Umbilical cord (tissue), 2 donors: Measurements from ENCODE around the gene RASGRP1. TPM values are rescaled to one million over a fixed set of nuclear protein-coding genes. Genes with fewer than 3 reads are reported as not detected.
A peak's percentile ranks its signal among the peaks of the same experiment; 100 is the strongest.

Experiments
- DNase-seq: peaks from one replicate; pipeline ENCODE4 v3.0.0-alpha.2; 2015; ENCODE audit warnings: low spot score
- total RNA-seq: library from RNA; depleted of rRNA; stranded (reverse); fragments of >200 nt; gene quantifications from one replicate; pipeline ENCODE4 v1.2.3, GENCODE V29; 2014; ENCODE audit warnings: low replicate concordance; ENCODE audit not compliant: insufficient read depth

Gene RASGRP1
- total RNA-seq, 1 donor from 2014 or later = 4.6 TPM

- no peak for DNase-seq
Observed at GRCh38 chr15:38506997-38507396, 57.6 kb downstream of the RASGRP1 start.

- no peak for DNase-seq
Observed at GRCh38 chr15:38504680-38505467, 59.7 kb downstream of the RASGRP1 start.

- no peak for DNase-seq
Observed at GRCh38 chr15:38503496-38503895, 61.1 kb downstream of the RASGRP1 start.

GRCh38 chr15:38499651-38500050, 65.0 kb downstream of the RASGRP1 start:
- DNase-seq = no peak

GRCh38 chr15:38496151-38496550, 68.5 kb downstream of the RASGRP1 start:
- no peak for DNase-seq

GRCh38 chr15:38490242-38490922, 74.2 kb downstream of the RASGRP1 start:
- DNase-seq = no peak

GRCh38 chr15:38487378-38487777, 77.2 kb downstream of the RASGRP1 start:
- DNase-seq = no peak

- DNase-seq = no peak
Observed at GRCh38 chr15:38486936-38487335, 77.7 kb downstream of the RASGRP1 start.

GRCh38 chr15:38482572-38482971, 82.0 kb downstream of the RASGRP1 start:
- DNase-seq = no peak

GRCh38 chr15:38481761-38482160, 82.9 kb downstream of the RASGRP1 start:
- DNase-seq = no peak

- no peak for DNase-seq
Observed at GRCh38 chr15:38481113-38481512, 83.5 kb downstream of the RASGRP1 start.

GRCh38 chr15:38479756-38480155, 84.9 kb downstream of the RASGRP1 start:
- DNase-seq = no peak

- DNase-seq = no peak
Observed at GRCh38 chr15:38479266-38479665, 85.3 kb downstream of the RASGRP1 start.

- no peak for DNase-seq
Observed at GRCh38 chr15:38477637-38478036, 87.0 kb downstream of the RASGRP1 start.

GRCh38 chr15:38476120-38476519, 88.5 kb downstream of the RASGRP1 start:
- no peak for DNase-seq

- DNase-seq = no peak
Observed at GRCh38 chr15:38475361-38475760, 89.3 kb downstream of the RASGRP1 start.

GRCh38 chr15:38474155-38474757, 90.4 kb downstream of the RASGRP1 start:
- DNase-seq = peak; percentile 71

GRCh38 chr15:38471974-38472373, 92.6 kb downstream of the RASGRP1 start:
- DNase-seq = no peak

GRCh38 chr15:38470816-38471215, 93.8 kb downstream of the RASGRP1 start:
- DNase-seq = peak; percentile 79

GRCh38 chr15:38464675-38465074, 99.9 kb downstream of the RASGRP1 start:
- DNase-seq = no peak

GRCh38 chr15:38463893-38464292, 100.7 kb downstream of the RASGRP1 start:
- no peak for DNase-seq

GRCh38 chr15:38461066-38461833, 103.4 kb downstream of the RASGRP1 start:
- no peak for DNase-seq
